CD4-positive, alpha-beta memory T cell (primary cell): ENCODE measurements around the gene TUBGCP2. TPM values are rescaled to one million over a fixed set of nuclear protein-coding genes. Genes with fewer than 3 reads are reported as not detected.

Experiments used
- CTCF ChIA-PET: fragments of 350-600 bp; sonication (Branson Sonifier 250); formaldehyde crosslinking; loops from one replicate; lab custom pipeline; 2021; ENCODE audit warnings: inconsistent platforms; ENCODE audit not compliant: partially characterized antibody; lab: Charles Lee
- POLR2A ChIA-PET: fragments of 350-600 bp; sonication (Branson Sonifier 250); formaldehyde crosslinking; loops from one replicate; lab custom pipeline; 2021; ENCODE audit not compliant: partially characterized antibody; lab: Charles Lee
- DNase-seq, 5 donors: peaks; one replicate each; pipeline versions ENCODE4 v3.0.0 to v3.0.0-alpha.2; 2020 to 2022; ENCODE audit warnings: mixed read lengths in 1 of 5
- H3K27ac ChIP-seq: one replicate; pipeline ENCODE4 v1.7.0; 2013; ENCODE audit warnings: low read depth, low read length
- H3K27me3 ChIP-seq: 2 replicates; pipeline ENCODE4 v1.7.0; 2013; ENCODE audit warnings: mild to moderate bottlenecking, low read length, moderate library complexity; ENCODE audit not compliant: insufficient read depth
- H3K36me3 ChIP-seq: 2 replicates; pipeline ENCODE4 v1.7.0; 2013; ENCODE audit warnings: mild to moderate bottlenecking, low read length, moderate library complexity; ENCODE audit not compliant: insufficient read depth
- H3K4me1 ChIP-seq: 2 replicates; pipeline ENCODE4 v1.7.0; 2013; ENCODE audit warnings: mild to moderate bottlenecking, low read length, moderate library complexity; ENCODE audit not compliant: insufficient read depth
- H3K4me3 ChIP-seq, 2 donors: one replicate each; pipeline ENCODE4 v1.7.0; 2013; ENCODE audit warnings: low read length in 2 of 2, mild to moderate bottlenecking in 1 of 2
- H3K9me3 ChIP-seq, 2 donors: one replicate each; pipeline ENCODE4 v1.7.0; 2013; ENCODE audit warnings: low read length in 2 of 2, control low read depth in 1 of 2; ENCODE audit not compliant: control insufficient read depth in 1 of 2
- H3K27ac Mint-ChIP-seq, 7 donors: one replicate each; pipeline ENCODE4 v1.8.0; 2020 to 2021; ENCODE audit warnings: mixed read lengths in 7 of 7, mild to moderate bottlenecking in 6 of 7, inconsistent platforms in 3 of 7, moderate library complexity in 3 of 7
- H3K27me3 Mint-ChIP-seq, 2 donors: one replicate each; pipeline ENCODE4 v1.8.0; 2020 to 2021; ENCODE audit warnings: mixed read lengths in 2 of 2
- H3K36me3 Mint-ChIP-seq, 2 donors: one replicate each; pipeline ENCODE4 v1.8.0; 2020 to 2021; ENCODE audit warnings: mixed read lengths in 2 of 2, inconsistent platforms in 1 of 2, mild to moderate bottlenecking in 1 of 2
- H3K4me1 Mint-ChIP-seq, 4 donors: one replicate each; pipeline ENCODE4 v1.8.0; 2020 to 2021; ENCODE audit warnings: mixed read lengths in 4 of 4, mild to moderate bottlenecking in 1 of 4
- H3K4me3 Mint-ChIP-seq, 8 donors: one replicate each; pipeline ENCODE4 v1.8.0; 2020 to 2021; ENCODE audit warnings: mixed read lengths in 8 of 8, mild to moderate bottlenecking in 7 of 8, moderate library complexity in 6 of 8, inconsistent platforms in 3 of 8
- H3K9me3 Mint-ChIP-seq, 8 donors: one replicate each; pipeline ENCODE4 v1.8.0; 2020 to 2021; ENCODE audit warnings: mixed read lengths in 8 of 8, mild to moderate bottlenecking in 5 of 8, inconsistent platforms in 3 of 8, moderate library complexity in 1 of 8
- intact Hi-C: fragments of 100-400 bp; cut with micrococcal nuclease; formaldehyde crosslinking; loops from one replicate; pipeline ENCODE4 v1.15.1; 2023
- polyA plus RNA-seq, 2 donors: library from polyadenylated mRNA; unstranded; fragments of 300-500 nt; fragmentation: Illumina TruSeq; gene quantifications; one replicate each; pipeline ENCODE4 v1.2.3, GENCODE V29; 2021
- total RNA-seq, 2 experiments: library from RNA; stranded (reverse); gene quantifications; one replicate each; pipeline ENCODE4 v1.2.3, GENCODE V29; 2021

TUBGCP2 gene
- total and polyA plus RNA-seq, 4 experiments from 2014 or later: 14.1 to 74.0 (median 53.7) TPM

GRCh38 chr10:133271521-133272300 is 37.0 kb downstream of the TUBGCP2 start:
- POLR2A ChIA-PET: interaction anchor here (0.7 to 11.6 kb wide), 3 partner anchors 10 to 64 kb away, joined by 3 to 236 read pairs (median 4); no protein-coding TSS in a partner anchor
- peaks cover 45% of the 10 kb centered on the region for H3K36me3 ChIP-seq

GRCh38 chr10:133270773-133271297 is 37.8 kb downstream of the TUBGCP2 start:
- intact Hi-C loops: no loop called here
- Histone ChIP-seq H3K36me3 (peaks cover 45% of the 10 kb centered on the region), H3K9me3 (no peaks in the 10 kb centered on the region), H3K4me3 (no peak overlapping the region), H3K4me1 (peaks cover 14% of the 10 kb centered on the region), H3K27me3 (no peaks in the 10 kb centered on the region), H3K27ac (no peak overlapping the region)
- peaks cover 0 to 23% (median 9%) of the 10 kb centered on the region in 4 donors for H3K4me1 Mint-ChIP-seq
- POLR2A ChIA-PET: interaction anchor here (1.3 to 11.6 kb wide), 2 partner anchors 9 to 65 kb away, joined by 3 to 236 read pairs; no protein-coding TSS in a partner anchor
- DNase-seq: no peak
- no peak overlapping the region for H3K4me3 Mint-ChIP-seq
- no peaks in the 10 kb centered on the region for H3K9me3 Mint-ChIP-seq
- peak overlapping the region in 1 of 7 donors; percentile 40 for H3K27ac Mint-ChIP-seq
- CTCF ChIA-PET: no interaction called here
- peaks cover 0 to 31% of the 10 kb centered on the region in 2 donors for H3K36me3 Mint-ChIP-seq
- no peaks in the 10 kb centered on the region for H3K27me3 Mint-ChIP-seq

More at GRCh38 chr10:133271521-133272300, 37.0 kb downstream of the TUBGCP2 start:
- Histone ChIP-seq H3K27me3 (no peaks in the 10 kb centered on the region), H3K4me3 (no peak overlapping the region), H3K27ac (no peak overlapping the region), H3K4me1 (peaks cover 17% of the 10 kb centered on the region), H3K9me3 (no peaks in the 10 kb centered on the region)
- H3K9me3 Mint-ChIP-seq: no peaks in the 10 kb centered on the region
- H3K4me1 Mint-ChIP-seq: peaks cover 0 to 25% (median 10%) of the 10 kb centered on the region in 4 donors
- peaks cover 0 to 30% of the 10 kb centered on the region in 2 donors for H3K36me3 Mint-ChIP-seq
- DNase-seq: peak in 1 of 5 donors; percentile 41
- peak overlapping the region in 4 of 7 donors; percentile 10 to 25 (median 20) for H3K27ac Mint-ChIP-seq
- H3K27me3 Mint-ChIP-seq: no peaks in the 10 kb centered on the region
- CTCF ChIA-PET: no interaction called here
- H3K4me3 Mint-ChIP-seq: no peak overlapping the region
- intact Hi-C loops: no loop called here

GRCh38 chr10:133270204-133270603 is 38.5 kb downstream of the TUBGCP2 start:
- Mint-ChIP-seq H3K36me3 (peaks cover 0 to 29% of the 10 kb centered on the region in 2 donors), H3K4me1 (peaks cover 4 to 23% (median 12%) of the 10 kb centered on the region in 4 donors), H3K4me3 (no peak overlapping the region), H3K27ac (peak overlapping the region in 1 of 7 donors; percentile 40), H3K27me3 (no peaks in the 10 kb centered on the region), H3K9me3 (no peaks in the 10 kb centered on the region)
- DNase-seq: no peak
- ChIA-PET CTCF (no interaction called here), POLR2A (interaction anchor here (1.3 to 11.6 kb wide), 2 partner anchors 9 to 65 kb away, joined by 3 to 236 read pairs; no protein-coding TSS in a partner anchor)
- H3K9me3 ChIP-seq: no peaks in the 10 kb centered on the region
- H3K36me3 ChIP-seq: peaks cover 45% of the 10 kb centered on the region
- H3K4me1 ChIP-seq: peaks cover 16% of the 10 kb centered on the region
- H3K27ac ChIP-seq: no peak overlapping the region
- H3K4me3 ChIP-seq: no peak overlapping the region
- intact Hi-C loops: no loop called here
- H3K27me3 ChIP-seq: no peaks in the 10 kb centered on the region

GRCh38 chr10:133269367-133269766 is 39.3 kb downstream of the TUBGCP2 start:
- intact Hi-C loops: no loop called here
- Histone ChIP-seq H3K27me3 (no peaks in the 10 kb centered on the region), H3K4me3 (no peak overlapping the region), H3K9me3 (no peaks in the 10 kb centered on the region), H3K36me3 (peaks cover 45% of the 10 kb centered on the region), H3K4me1 (peaks cover 17% of the 10 kb centered on the region), H3K27ac (no peak overlapping the region)
- Mint-ChIP-seq H3K36me3 (peaks cover 0 to 25% of the 10 kb centered on the region in 2 donors), H3K27ac (no peak overlapping the region), H3K27me3 (no peaks in the 10 kb centered on the region), H3K9me3 (no peaks in the 10 kb centered on the region), H3K4me3 (no peak overlapping the region), H3K4me1 (peaks cover 8 to 22% (median 13%) of the 10 kb centered on the region in 4 donors)
- CTCF ChIA-PET: no interaction called here
- POLR2A ChIA-PET: no interaction called here
- no peak for DNase-seq

GRCh38 chr10:133268532-133268931 is 40.1 kb downstream of the TUBGCP2 start:
- Histone ChIP-seq H3K27ac (no peak overlapping the region), H3K9me3 (no peaks in the 10 kb centered on the region), H3K4me1 (peaks cover 25% of the 10 kb centered on the region), H3K4me3 (no peak overlapping the region), H3K36me3 (peaks cover 43% of the 10 kb centered on the region), H3K27me3 (no peaks in the 10 kb centered on the region)
- H3K27ac Mint-ChIP-seq: no peak overlapping the region
- ChIA-PET CTCF (interaction anchor here (1.4 kb wide), 1 partner anchor 9 kb away, joined by 4 read pairs; no protein-coding TSS in a partner anchor), POLR2A (no interaction called here)
- H3K9me3 Mint-ChIP-seq: no peaks in the 10 kb centered on the region
- peaks cover 0 to 27% of the 10 kb centered on the region in 2 donors for H3K36me3 Mint-ChIP-seq
- intact Hi-C loops: no loop called here
- H3K4me1 Mint-ChIP-seq: peaks cover 12 to 31% (median 19%) of the 10 kb centered on the region in 4 donors
- H3K4me3 Mint-ChIP-seq: no peak overlapping the region
- no peaks in the 10 kb centered on the region for H3K27me3 Mint-ChIP-seq
- no peak for DNase-seq

GRCh38 chr10:133267829-133268228 is 40.8 kb downstream of the TUBGCP2 start:
- CTCF ChIA-PET: interaction anchor here (1.4 to 1.9 kb wide), 2 partner anchors 9 to 40 kb away, joined by 4 to 9 read pairs; no protein-coding TSS in a partner anchor
- intact Hi-C loops: no loop called here
- no peak overlapping the region for H3K27ac Mint-ChIP-seq

GRCh38 chr10:133267293-133267692 is 41.4 kb downstream of the TUBGCP2 start:
- ChIA-PET CTCF (interaction anchor here (1.4 to 1.9 kb wide), 2 partner anchors 8 to 40 kb away, joined by 4 to 9 read pairs; no protein-coding TSS in a partner anchor), POLR2A (interaction anchor here (1.3 to 13.2 kb wide), 2 partner anchors 8 to 9 kb away, joined by 6 to 236 read pairs; partner anchors contain the start of gene ADAM8)
- no peaks in the 10 kb centered on the region for H3K9me3 Mint-ChIP-seq
- no peak overlapping the region for H3K27ac Mint-ChIP-seq
- intact Hi-C loops: no loop called here
- Histone ChIP-seq H3K4me1 (peaks cover 37% of the 10 kb centered on the region), H3K27me3 (no peaks in the 10 kb centered on the region), H3K9me3 (no peaks in the 10 kb centered on the region), H3K27ac (no peak overlapping the region), H3K4me3 (no peak overlapping the region), H3K36me3 (peaks cover 31% of the 10 kb centered on the region)
- peaks cover 16 to 43% (median 31%) of the 10 kb centered on the region in 4 donors for H3K4me1 Mint-ChIP-seq
- H3K36me3 Mint-ChIP-seq: peaks cover 0 to 27% of the 10 kb centered on the region in 2 donors
- H3K27me3 Mint-ChIP-seq: no peaks in the 10 kb centered on the region
- H3K4me3 Mint-ChIP-seq: no peak overlapping the region
- no peak for DNase-seq

More at GRCh38 chr10:133267829-133268228, 40.8 kb downstream of the TUBGCP2 start:
- H3K4me3 ChIP-seq: no peak overlapping the region
- H3K27me3 ChIP-seq: no peaks in the 10 kb centered on the region
- Mint-ChIP-seq H3K9me3 (no peaks in the 10 kb centered on the region), H3K4me3 (no peak overlapping the region), H3K36me3 (peaks cover 0 to 27% of the 10 kb centered on the region in 2 donors), H3K4me1 (peaks cover 14 to 38% (median 25%) of the 10 kb centered on the region in 4 donors), H3K27me3 (no peaks in the 10 kb centered on the region)
- H3K27ac ChIP-seq: no peak overlapping the region
- DNase-seq: no peak
- POLR2A ChIA-PET: interaction anchor here (1.3 to 13.2 kb wide), 2 partner anchors 8 to 9 kb away, joined by 6 to 236 read pairs; partner anchors contain the start of gene ADAM8
- peaks cover 36% of the 10 kb centered on the region for H3K36me3 ChIP-seq
- H3K4me1 ChIP-seq: peaks cover 32% of the 10 kb centered on the region
- H3K9me3 ChIP-seq: no peaks in the 10 kb centered on the region
